Left ventricle myocardium inferior (tissue), 1 donor: ENCODE data around the gene AMN. TPM values are rescaled to one million over a fixed set of nuclear protein-coding genes. Genes with fewer than 3 reads are reported as not detected.
"Not testable (repeated sequence)": the region's sequence is repeated elsewhere in the genome, so short reads cannot be mapped to it uniquely, and the experiment has no call there.

Source experiments
- DNase-seq: peaks from one replicate; pipeline ENCODE4 v3.0.0-alpha.2; 2020
- H3K27ac ChIP-seq: fragments of 200-600 bp; replicated peaks from 2 replicates; pipeline ENCODE4 v1.8.0; 2021
- H3K27me3 ChIP-seq: fragments of 200-600 bp; 2 replicates; pipeline ENCODE4 v1.8.0; 2021; ENCODE audit warnings: low read depth
- H3K36me3 ChIP-seq: fragments of 200-600 bp; 2 replicates; pipeline ENCODE4 v1.8.0; 2021
- H3K4me1 ChIP-seq: fragments of 200-600 bp; 2 replicates; pipeline ENCODE4 v1.8.0; 2021
- H3K4me3 ChIP-seq: fragments of 200-600 bp; 2 replicates; pipeline ENCODE4 v1.8.0; 2021; ENCODE audit warnings: mild to moderate bottlenecking, moderate library complexity
- H3K9me3 ChIP-seq: fragments of 200-600 bp; replicated peaks from 2 replicates; pipeline ENCODE4 v1.8.0; 2021
- CTCF ChIP-seq: fragments of 200-600 bp; IDR thresholded peaks from 2 replicates; pipeline ENCODE4 v1.8.0; 2021; ENCODE audit warnings: antibody characterized with exemption, mild to moderate bottlenecking, borderline replicate concordance
- intact Hi-C: fragments of 100-400 bp; cut with micrococcal nuclease; formaldehyde crosslinking; loops from one replicate; pipeline ENCODE4 v1.11.0; 2022
- total RNA-seq: library from RNA; stranded (reverse); fragmentation: NEBNext Ultra II Directional; extraction: Animal tissue kit (Norgen Biotek cat#: 25700); gene quantifications from one replicate; pipeline ENCODE4 v1.2.1, GENCODE V29; 2021
- donor health status: DM: no; HTN: yes; CAD: no; lungs with severe emphysema.

Gene AMN
- total RNA-seq, 1 donor from 2014 or later = not detected

GRCh38 chr14:102892651-102893050, 29.8 kb upstream of the AMN start:
- Histone ChIP-seq H3K27me3 (no peaks in the 10 kb centered on the region), H3K4me3 (no peak overlapping the region), H3K9me3 (no peaks in the 10 kb centered on the region), H3K27ac (no peak overlapping the region), H3K4me1 (peaks cover 3% of the 10 kb centered on the region), H3K36me3 (peaks cover 8% of the 10 kb centered on the region)
- intact Hi-C loops = no loop called here
- DNase-seq = no peak
- TF ChIP-seq CTCF = no peak

DNA sequence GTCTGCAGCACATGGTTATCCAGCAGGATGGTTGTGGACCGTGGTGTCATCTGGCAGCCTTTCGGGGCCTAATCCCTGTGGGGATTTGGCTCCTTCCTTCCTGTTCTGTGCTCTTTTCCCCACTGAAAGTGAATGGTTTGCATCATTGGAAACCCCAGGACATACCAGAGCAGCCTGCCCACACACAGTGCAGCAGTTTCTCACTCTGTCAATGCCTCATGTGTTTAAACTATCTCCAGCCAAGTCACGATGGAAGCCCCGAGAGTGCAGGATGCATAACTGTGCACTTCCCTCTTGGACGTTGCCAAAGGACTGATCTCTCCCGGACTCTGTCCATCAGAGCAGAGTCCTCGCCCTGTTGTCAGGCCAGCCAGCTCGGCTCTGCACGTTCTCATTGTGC, 29.0 kb upstream of the AMN start:
- TF ChIP-seq CTCF = no peak
- Histone ChIP-seq H3K27me3 (no peaks in the 10 kb centered on the region), H3K4me1 (peaks cover 3% of the 10 kb centered on the region), H3K9me3 (no peaks in the 10 kb centered on the region), H3K4me3 (no peak overlapping the region), H3K27ac (no peak overlapping the region), H3K36me3 (peaks cover 11% of the 10 kb centered on the region)
- DNase-seq = peak; percentile 32
- intact Hi-C loops = no loop called here

GRCh38 chr14:102896735-102897134, 25.7 kb upstream of the AMN start:
- intact Hi-C loops, H3K27ac ChIP-seq, H3K4me3 ChIP-seq, DNase-seq, H3K9me3 ChIP-seq, H3K27me3 ChIP-seq: not testable (repeated sequence)
- Histone ChIP-seq H3K4me1 (peaks cover 17% of the 10 kb centered on the region), H3K36me3 (peaks cover 12% of the 10 kb centered on the region)

DNA sequence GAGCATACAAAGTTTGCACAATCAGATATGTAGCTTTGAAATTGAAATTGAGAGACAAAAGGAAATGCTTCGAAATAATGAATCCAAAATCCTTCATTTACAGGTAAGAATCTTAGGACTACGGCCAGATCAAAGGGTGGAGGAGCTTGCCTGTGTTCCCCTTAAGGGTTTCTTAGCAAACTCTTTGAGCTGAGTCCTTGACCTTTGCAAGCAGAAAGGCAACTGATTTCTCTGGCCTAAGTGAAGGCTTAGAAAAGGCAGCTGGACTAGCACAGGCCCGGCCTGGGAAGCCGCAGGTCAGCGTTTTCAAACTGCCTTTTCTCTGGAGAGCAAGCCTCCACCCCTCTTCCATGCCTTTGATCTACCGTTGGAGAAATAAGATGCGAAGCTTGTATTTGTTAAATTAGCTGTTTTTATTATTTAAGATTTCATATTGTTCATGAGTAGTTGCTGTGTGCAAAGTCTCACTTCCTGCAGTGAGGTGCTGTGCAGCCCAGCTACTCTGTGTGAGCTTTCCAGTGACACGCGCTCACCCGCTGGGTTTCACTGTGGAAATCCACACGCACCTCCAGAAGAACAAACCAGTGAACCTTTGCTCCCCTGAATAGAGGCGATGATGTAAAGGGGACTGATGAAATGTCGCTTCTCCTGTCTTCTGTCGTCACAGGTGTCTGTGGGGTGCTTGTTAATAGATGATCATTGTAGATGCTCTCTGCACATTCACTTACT, 25.0 kb upstream of the AMN start:
- Histone ChIP-seq H3K4me3 (no peak overlapping the region), H3K4me1 (peaks cover 17% of the 10 kb centered on the region), H3K27me3 (no peaks in the 10 kb centered on the region), H3K27ac (no peak overlapping the region), H3K36me3 (peaks cover 12% of the 10 kb centered on the region), H3K9me3 (no peaks in the 10 kb centered on the region)
- DNase-seq = no peak
- no peak for TF ChIP-seq CTCF
- intact Hi-C loops = no loop called here

- H3K4me3 ChIP-seq = no peak overlapping the region
- no peak for TF ChIP-seq CTCF
- peaks cover 17% of the 10 kb centered on the region for H3K4me1 ChIP-seq
- no peaks in the 10 kb centered on the region for H3K9me3 ChIP-seq
- no peaks in the 10 kb centered on the region for H3K27me3 ChIP-seq
- peaks cover 14% of the 10 kb centered on the region for H3K36me3 ChIP-seq
- no peak for DNase-seq
- intact Hi-C loops = no loop called here
- no peak overlapping the region for H3K27ac ChIP-seq
These were observed 24.2 kb upstream of the AMN start for GRCh38 chr14:102898298-102898697.

DNA sequence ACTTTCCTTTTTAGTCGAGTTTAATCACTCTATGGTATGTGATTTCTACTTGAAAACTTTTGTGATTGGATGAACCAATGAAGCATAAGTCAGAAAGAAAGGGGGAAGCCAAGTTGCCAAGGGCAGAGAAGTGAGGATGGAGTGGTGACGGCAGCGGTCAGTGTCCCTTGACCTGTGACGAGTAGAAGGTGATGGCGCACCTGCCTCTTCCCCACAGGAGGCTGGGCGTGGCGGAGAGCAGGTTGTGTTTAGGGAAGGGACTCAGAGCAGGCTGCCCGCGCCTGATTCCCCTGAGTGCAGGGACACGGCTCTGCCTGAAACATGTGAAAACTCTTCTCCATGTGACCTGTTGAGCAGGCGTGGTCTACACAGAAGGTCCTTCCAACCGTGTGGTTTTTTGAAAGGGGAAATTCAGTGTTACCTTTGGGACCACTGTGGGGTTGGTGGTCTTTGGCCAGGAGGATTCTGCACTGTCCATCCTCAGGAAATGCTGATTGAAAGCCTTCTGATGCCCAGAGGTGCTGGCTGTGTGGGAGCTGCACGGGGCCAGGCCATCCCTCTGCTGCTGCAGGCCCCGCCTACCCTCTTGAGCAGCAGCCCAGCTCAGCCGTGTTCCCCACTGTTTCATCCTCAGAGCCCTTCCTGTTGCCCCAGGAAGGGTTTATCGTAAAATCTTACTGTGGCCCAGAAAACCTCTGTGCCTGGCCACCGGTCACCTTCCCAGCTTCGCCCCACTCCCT, 23.5 kb upstream of the AMN start:
- no peak overlapping the region for H3K4me3 ChIP-seq
- intact Hi-C loops = no loop called here
- no peaks in the 10 kb centered on the region for H3K27me3 ChIP-seq
- no peak for DNase-seq
- H3K4me1 ChIP-seq = peaks cover 14% of the 10 kb centered on the region
- no peak for TF ChIP-seq CTCF
- no peak overlapping the region for H3K27ac ChIP-seq
- peaks cover 20% of the 10 kb centered on the region for H3K36me3 ChIP-seq
- no peaks in the 10 kb centered on the region for H3K9me3 ChIP-seq
